Activated gamma-delta T cell treated with anti-CD3 and anti-CD28 coated beads, Interleukin-2, amount 50 U/mL, for 16 hours (primary cell): ENCODE results near the gene CD101.
A peak's percentile ranks its signal among the peaks of the same experiment; 100 is the strongest.

ENCODE experiments used
- DNase-seq: peaks from one replicate; pipeline ENCODE4 v3.0.0-alpha.2; 2020; ENCODE audit warnings: low read depth

The CD101 gene

DNA sequence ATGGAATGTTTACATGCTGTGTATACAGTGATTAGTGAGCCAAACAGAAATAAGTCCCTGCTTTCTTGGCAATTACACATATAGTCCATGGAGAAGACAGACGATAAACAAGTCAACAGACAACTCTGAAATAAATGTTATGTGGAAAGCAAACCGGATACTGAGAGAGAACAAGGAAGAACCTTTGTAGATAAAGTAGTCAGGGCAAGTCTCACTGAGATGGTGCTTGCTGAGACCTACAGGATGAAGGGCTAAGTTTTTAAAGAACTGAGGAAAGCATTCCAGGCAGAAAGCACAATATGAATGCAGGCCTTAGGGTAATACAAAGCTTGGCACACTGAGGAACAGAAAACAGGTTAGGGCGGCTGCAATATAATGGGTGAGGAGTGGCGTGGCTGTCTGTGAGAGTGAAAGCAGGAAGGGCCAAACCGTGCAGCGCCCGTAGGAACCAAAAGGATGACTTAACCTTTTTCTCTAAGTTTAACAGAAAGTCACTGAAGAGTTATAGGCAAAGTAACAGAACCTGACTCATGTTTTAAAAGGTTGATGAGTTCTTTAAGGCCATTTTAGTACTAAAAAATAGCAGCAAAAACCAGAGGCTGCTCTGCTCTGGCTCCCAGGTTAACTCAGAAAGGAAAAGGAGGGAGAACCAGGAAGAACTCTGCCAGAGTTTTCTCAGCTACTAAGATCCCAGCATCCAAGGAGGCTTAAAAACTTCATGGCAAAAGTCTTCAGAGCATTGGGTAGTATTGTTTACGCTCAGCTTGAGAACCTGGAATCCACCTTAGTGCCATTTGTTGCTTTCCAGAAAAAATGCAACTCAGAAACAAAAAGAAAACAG is 49.9 kb downstream of the CD101 start:
- no peak for DNase-seq

DNA sequence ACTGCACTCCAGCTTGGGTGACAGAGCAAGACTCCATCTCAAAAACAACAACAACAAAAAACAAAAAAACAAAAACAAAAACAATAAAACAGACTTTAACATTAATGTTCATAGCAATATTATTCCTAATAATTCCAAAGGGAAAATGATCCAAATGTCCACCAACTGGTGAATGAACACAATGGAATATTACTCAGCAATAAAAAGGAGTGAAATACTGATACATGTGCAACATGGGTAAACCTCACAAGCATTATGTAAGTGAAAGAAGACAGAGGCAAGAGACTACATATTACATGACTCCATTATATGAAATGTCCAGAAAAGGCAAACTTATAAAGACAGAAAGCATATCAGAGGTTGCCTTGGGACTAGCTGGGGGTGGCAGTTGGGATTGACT is 52.5 kb downstream of the CD101 start:
- no peak for DNase-seq

DNA sequence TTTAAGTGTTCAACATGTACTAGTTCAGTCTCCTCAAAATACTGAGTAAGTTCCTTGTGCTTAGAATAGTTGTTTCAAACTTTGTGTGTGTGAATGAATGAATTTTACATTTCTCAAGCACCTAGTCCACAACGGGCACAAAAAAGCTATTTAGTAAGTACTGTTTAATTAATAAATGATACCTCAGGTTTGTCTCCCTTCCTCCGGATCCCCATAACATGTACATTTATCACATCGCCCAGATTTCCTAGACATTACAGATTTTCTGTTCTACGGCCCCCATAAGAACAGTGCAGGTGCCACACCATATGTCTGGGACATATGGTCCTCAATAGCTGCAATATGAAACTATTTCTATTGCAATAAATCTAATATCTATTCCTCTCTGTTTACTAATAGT is 57.2 kb downstream of the CD101 start:
- DNase-seq = no peak

DNA sequence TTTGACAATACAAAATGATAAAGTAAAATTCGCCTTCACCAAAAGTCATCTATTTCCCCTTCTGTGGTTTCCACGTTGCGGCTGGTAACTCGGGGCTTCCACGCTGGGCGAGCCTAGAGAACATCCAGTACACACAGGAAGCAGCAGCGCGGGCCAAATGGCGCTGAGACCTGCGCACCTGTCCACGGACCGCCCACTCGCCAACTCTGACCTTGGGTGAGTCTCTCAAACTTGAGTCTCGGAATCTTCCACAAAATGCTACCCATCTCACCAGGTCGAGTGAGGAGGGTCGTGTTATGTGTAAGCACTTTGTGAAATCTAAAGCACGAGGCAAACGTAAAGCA is 57.7 kb downstream of the CD101 start:
- peak; percentile 55 for DNase-seq

DNA sequence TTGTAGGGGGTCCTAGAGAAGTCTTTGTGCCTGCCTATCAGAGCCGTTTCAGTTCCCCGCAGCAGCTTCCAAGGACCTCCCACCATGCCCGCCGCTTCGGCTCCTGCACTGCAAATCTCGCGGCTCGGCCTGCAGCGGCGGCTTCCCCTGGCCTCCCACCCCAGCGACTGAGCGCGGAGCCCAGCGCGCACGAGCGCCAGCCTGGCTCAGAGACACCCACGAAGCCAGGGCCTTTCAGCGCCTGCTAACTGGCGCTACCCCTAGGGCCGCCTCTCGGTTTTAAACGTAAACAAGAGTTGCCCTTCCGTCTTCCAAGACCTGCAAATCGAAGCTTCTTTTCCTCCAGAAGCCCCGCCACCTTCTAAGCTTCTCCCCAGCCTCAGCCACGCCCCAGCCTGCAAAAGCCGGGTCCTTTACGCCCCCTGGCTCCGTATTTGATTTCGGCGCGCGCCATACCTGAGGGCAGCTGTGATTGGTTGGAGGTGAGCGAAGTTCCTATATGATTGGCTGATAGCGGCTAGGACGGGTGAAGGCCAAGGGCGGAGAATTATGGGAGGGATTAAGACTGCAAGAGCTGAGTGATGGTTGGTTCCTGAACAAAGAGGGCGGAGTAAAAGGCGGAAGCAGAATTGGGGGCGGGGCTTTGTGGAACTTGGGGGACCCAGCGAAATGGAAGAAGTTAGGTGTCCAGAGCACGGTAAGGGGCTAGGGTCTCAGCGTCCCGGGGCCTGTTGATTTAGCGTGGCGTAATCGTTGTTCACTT is 58.3 kb downstream of the CD101 start, which contains the start of gene TTF2:
TTF2 (plus strand) TSS at position 649 of the 763 bp plus-strand sequence; CDS start at position 670, 21 bp downstream.
- peak; percentile 89 for DNase-seq

DNA sequence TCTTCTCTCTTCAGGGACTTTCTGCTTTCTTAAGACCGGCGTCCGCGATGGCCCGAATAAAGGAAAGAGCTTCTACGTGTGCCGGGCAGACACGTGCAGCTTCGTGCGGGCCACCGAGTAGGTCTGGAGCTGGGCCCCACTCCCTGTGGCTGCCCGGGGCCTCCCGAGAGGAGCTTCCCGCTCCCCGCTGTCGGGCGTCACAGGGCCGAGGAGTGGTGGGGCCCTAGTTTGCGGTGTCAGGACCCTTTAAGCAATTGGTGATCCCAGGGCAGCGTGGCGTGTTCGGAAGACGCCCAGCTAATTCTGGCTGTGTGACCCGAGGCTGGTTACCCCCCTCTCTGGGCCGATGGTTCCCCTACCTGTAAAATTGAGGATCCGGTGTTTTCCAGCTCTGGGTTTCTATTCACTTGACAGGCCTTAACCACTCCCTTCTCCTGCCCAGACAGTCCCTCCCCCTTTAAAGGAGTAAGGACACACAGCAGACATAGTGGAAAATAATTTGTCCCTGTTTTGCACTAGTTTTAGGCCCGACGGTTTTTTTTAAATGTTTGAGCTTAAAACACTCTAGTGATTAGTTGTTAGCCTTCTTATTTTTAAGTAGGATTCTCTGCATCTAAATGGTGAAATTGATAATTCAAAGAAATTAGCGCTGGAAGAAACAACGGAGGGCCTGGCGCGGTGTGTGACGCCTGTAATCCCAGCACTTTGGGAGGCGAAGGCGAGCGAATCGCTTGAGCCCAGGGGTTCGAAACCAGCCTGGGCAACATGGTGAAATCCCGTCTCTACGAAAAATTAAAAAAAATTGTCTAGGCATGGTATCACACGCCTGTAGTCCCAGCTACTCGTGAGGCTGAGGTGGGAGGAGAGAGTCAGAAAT is 59.1 kb downstream of the CD101 start:
- DNase-seq = peak; percentile 9

DNA sequence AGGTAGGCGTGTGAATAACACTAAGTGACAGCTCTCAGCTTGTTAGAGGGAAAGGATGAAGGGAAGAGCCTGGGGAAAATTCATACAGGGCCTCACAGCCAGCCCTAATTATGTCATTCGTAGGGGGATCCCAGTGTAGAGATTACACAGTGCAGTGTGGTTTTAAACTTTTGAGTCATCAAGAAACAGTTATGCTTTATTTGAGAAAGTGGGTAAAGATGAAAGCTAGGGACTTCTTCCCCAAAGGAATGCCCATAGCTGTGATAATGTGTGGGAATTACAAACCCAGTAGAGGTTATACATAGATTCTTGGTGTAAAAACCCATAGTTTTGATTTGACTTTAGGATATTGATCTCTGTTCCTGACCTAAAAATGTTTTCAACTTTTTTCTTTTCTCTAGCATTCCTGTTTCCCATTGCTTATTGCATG is 60.4 kb downstream of the CD101 start:
- no peak for DNase-seq

DNA sequence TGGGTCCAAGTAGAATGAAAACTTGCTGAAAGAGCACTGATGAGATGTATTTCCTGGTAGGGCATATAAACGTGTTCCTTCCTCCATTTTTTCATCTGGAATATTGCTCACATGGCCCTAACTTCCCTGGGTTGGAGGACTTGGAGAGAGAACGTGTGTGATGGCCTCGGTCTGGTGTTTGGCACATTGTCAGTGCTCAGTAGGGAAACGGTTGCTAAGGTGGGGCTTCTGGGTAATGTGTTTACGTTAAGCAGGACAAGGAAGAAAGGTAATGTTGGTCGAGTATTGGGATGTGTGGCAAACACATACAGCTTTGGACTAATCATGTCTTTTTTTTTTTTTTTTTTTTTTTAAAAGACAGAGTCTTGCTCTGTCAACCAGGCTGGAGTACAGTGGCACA is 64.8 kb downstream of the CD101 start:
- no peak for DNase-seq

DNA sequence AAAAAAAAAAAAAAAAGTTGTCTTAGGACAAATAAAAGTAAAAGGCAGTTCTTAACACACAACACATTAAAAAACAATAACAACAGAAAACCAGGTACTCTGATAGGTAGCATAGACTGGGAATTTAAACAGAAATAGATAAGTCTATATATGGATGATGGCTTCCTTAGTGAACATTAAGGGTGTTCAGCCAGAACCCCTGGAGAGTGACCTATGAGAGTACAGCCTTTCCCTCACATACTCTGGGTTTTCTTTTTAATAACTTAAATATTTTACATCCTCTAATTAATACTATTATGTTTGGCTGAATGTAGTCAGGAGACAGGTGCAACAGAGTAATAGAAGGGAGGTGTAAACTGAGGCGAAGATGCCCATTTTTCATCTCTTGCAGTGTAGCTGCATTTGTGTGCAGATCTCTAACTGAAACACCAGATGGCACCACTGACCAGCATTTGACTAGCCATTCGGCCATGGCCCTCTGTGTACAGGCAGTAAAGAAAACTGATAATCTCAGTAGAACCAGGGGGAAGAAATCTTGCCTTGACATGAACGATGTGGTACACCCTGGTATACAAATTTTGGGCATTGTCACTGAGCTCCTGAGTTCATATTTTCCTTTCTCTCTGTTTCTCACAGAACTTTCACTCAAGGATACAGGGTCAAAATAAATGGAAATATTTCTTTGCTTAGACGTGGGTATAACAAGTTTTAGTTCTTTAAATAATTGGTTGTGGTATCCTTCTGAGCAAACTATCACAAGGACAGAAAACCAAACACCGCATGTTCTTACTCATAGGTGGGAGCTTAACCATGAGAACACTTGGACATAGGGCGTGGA is 66.2 kb downstream of the CD101 start:
- no peak for DNase-seq

DNA sequence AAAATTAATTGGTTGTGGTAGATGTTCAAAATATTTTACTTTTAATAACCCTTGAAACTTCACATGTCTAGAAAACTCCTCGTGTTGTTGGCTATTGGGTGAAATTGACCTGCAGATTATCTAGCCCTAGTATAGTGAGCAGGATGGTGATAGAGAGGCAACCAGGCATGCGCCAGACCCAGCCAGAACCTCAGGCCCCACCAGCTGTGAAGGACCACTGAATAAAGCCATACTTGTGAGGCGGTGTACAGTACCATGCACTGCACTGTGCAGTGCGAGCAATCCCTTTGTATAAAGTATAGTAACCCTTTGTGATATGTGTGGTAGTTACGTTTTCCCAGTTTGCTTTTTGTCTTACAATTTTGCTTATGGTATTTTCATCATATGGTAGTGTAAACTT is 67.0 kb downstream of the CD101 start:
- DNase-seq = no peak

DNA sequence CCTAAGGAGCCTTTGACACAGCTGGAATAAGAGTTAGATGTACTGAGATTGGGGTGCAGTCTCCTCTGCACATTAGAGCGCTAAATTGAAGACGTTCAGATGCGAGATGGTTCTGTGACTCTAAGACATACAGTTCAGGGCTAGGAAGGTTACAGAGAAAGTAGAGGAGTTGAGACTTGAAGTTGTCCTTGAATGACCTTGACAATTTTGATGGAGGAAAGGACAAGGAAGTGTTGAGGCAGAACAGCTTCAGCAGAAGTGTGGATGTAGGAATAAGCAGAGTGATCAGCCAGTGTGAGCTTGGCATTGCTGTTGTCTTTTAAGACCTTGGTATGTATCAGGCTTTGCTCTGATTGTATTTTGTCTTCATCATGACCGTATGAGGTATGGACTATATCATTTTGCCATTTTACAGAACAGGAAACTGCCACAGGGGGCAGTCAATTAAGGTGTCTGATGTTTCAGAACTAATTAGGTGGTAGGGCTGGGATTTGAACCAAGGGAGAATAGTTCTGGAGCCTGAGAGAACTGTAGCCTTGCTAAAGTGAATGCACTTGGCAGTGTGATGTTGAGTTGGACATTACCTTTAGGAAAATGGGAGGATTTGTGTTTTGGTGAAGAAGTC is 67.8 kb downstream of the CD101 start:
- no peak for DNase-seq

DNA sequence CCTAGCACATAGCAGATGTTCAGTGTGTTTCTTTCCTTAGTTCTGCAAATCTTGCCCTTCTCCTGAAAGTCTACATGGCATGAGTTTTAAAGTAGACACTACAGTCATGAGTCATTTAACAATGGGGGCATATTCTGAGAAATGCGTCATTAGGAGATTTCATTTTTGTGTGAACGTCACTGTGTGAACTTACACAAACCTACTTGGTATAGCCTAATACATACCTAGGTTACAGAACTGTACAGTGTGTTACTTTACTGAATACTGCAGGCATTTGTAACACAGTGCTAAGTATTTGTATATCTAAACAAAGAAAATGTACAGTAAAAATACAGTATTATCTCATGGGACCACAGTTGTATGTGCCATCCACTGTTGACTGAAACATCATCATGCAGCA is 68.6 kb downstream of the CD101 start:
- DNase-seq = no peak

DNA sequence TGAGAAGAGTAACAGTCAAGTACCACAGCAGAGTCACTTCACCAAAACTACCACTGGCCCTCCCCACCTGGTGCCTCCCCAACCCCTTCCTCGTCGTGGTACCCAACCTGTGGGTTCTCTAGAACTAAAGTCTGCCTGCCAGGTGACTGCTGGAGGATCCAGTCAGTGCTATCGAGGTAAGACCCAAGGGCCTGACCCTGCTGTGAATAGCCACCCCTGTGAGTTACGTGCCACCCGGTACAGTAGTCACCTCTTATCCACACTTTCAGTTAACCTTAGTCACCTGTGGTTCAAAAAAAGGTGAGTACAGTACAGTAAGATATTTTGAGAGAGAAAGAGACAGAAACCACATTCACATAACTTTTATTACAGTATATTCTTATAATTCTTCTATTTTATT is 75.1 kb downstream of the CD101 start:
- DNase-seq = no peak

DNA sequence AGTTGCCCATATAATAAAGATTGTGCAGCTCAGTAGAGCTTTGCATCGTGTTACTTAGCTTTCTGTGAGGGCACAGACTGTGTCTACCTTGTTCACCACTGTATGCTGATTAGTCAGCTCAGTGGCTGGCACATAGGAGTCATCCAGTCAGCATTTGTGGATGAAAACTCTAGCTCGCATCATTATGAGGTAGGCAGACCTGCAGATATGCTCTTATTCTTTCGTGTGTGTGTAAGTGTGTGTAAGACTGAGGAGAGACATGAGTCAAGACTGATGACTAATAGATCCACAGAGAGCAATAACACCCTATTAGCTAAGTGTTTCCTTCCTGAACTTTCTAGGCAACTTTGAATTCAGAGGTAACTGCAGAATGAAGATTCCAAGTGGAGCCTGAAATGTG is 75.7 kb downstream of the CD101 start:
- DNase-seq = no peak

DNA sequence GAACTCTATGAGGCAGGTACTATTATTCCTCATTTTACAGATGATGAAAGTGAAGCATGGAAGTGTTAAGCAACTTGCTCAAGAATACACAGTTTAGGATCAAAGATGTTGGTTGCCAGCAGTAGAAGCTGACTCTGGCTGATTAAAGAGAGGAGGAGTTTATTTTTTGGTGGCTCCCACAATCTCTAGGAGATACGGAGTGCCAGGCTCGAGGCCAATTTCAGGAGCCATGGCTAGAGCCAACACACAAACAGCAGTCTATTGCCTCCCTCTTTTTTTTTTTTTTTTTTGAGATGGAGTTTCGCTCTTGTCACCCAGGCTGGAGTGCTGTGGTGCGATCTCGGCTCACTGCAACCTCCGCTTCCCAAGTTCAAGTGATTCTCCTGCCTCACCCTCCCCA is 78.2 kb downstream of the CD101 start:
- DNase-seq = no peak

DNA sequence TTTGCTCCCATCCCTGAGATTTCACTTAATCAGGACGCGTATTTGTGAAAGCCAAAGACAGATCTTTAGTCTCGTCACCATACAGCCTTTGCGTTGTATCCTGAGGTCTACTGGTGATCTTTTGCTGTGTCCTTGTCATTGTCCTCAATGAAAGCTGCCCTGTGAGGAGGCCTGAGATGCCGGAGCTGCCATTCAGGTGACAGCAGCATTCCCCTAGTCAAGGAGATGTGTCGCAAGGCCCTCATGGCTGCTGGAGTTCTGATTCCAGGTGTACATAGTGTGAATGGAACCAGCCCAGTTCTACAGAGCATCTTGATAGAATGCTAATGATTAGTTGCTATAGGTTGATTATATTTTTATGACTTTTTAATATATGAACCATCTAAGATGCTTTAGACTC is 82.7 kb downstream of the CD101 start:
- no peak for DNase-seq
